GM06990 (cell line): Measurements from ENCODE around the gene DDX51.

ENCODE experiments used
- DNase-seq: peaks from one replicate; pipeline ENCODE4 v3.0.0-alpha.2; 2011; ENCODE audit not compliant: insufficient read length; ENCODE audit errors: extremely low read depth
- H3K27me3 ChIP-seq: replicated peaks from 2 replicates; pipeline ENCODE4 v1.6.0; 2011; ENCODE audit warnings: low read length; ENCODE audit not compliant: control insufficient read depth, insufficient read depth
- H3K36me3 ChIP-seq: 2 replicates; pipeline ENCODE4 v1.5.1; 2011; ENCODE audit warnings: low read length; ENCODE audit not compliant: control insufficient read depth, insufficient read depth
- H3K4me3 ChIP-seq: replicated peaks from 2 replicates; pipeline ENCODE4 v1.5.1; 2011; ENCODE audit warnings: low read depth, mild to moderate bottlenecking, control low read depth, low read length
- CTCF ChIP-seq: IDR thresholded peaks from 2 replicates; pipeline ENCODE4 v1.5.1; 2011; ENCODE audit warnings: low read length, control low read depth, mild to moderate bottlenecking, inconsistent platforms; ENCODE audit not compliant: insufficient read depth, poor library complexity, severe bottlenecking

Gene DDX51

GRCh38 chr12:132171968-132172521, 27.9 kb upstream of the DDX51 start:
- Histone ChIP-seq H3K4me3 (no peak overlapping the region), H3K36me3 (no peaks in the 10 kb centered on the region), H3K27me3 (no peaks in the 10 kb centered on the region; the same call in 1 of the 2 replicates)
- no peak for DNase-seq
- no peak for TF ChIP-seq CTCF

- Histone ChIP-seq H3K36me3 (no peaks in the 10 kb centered on the region), H3K27me3 (no peaks in the 10 kb centered on the region; the same call in 1 of the 2 replicates), H3K4me3 (no peak overlapping the region)
- TF ChIP-seq CTCF = no peak
- no peak for DNase-seq
Measured at GRCh38 chr12:132171293-132171967, 27.3 kb upstream of the DDX51 start.

GRCh38 chr12:132170637-132171292, 26.6 kb upstream of the DDX51 start:
- H3K27me3 ChIP-seq = no peaks in the 10 kb centered on the region; the same call in 1 of the 2 replicates
- DNase-seq = no peak
- H3K36me3 ChIP-seq = no peaks in the 10 kb centered on the region
- TF ChIP-seq CTCF = no peak
- no peak overlapping the region for H3K4me3 ChIP-seq

- Histone ChIP-seq H3K27me3 (no peaks in the 10 kb centered on the region; the same call in 1 of the 2 replicates), H3K36me3 (no peaks in the 10 kb centered on the region), H3K4me3 (no peak overlapping the region)
- DNase-seq = no peak
- no peak for TF ChIP-seq CTCF
Measured at GRCh38 chr12:132170094-132170636, 26.0 kb upstream of the DDX51 start.

- Histone ChIP-seq H3K27me3 (no peaks in the 10 kb centered on the region; the same call in 1 of the 2 replicates), H3K36me3 (no peaks in the 10 kb centered on the region), H3K4me3 (no peak overlapping the region)
- no peak for TF ChIP-seq CTCF
- no peak for DNase-seq
Measured at GRCh38 chr12:132169376-132169775, 25.3 kb upstream of the DDX51 start.
